SK-N-SH (cell line): ENCODE measurements around the gene SRP54. TPM values are rescaled to one million over a fixed set of nuclear protein-coding genes. Genes with fewer than 3 reads are reported as not detected.

ENCODE experiments used
- CTCF ChIA-PET: fragments of 300-600, 350-600 bp; formaldehyde crosslinking; extraction: SDS; loops from one replicate; lab custom pipeline; 2021; lab: Yijun Ruan, JAX
- POLR2A ChIA-PET: fragments of 350-600 bp; sonication (Branson Sonifier 250); formaldehyde crosslinking; extraction: SDS; loops from one replicate; lab custom pipeline; 2020; ENCODE audit warnings: antibody characterized with exemption, inconsistent platforms; lab: Yijun Ruan, JAX
- DNase-seq: peaks from one replicate; pipeline ENCODE4 v3.0.0; 2012
- H2AFZ ChIP-seq: fragments of 200-600 bp; sonication (generic); 2 replicates; pipeline ENCODE4 v1.8.1; 2016; ENCODE audit warnings: antibody characterized with exemption, mild to moderate bottlenecking, low read depth
- H3F3A ChIP-seq: fragments of 200-600 bp; sonication (generic); replicated peaks from 2 replicates; pipeline ENCODE3; 2016; ENCODE audit warnings: antibody characterized with exemption, mild to moderate bottlenecking; ENCODE audit not compliant: insufficient read depth
- H3K27ac ChIP-seq, 2 experiments: fragments of 200-500 bp in 1 of 2; fragments of 200-600 bp in 1 of 2; sonication (Bioruptor generic) in 1 of 2; sonication (generic), shearing (Covaris generic) in 1 of 2; 2 replicates each; pipeline versions ENCODE4 v1.5.1 to v1.6.1; 2014 to 2016; ENCODE audit warnings: low read depth in 2 of 2, inconsistent platforms in 1 of 2, low read length in 1 of 2, mild to moderate bottlenecking in 1 of 2, mixed read lengths in 1 of 2
- H3K27me3 ChIP-seq: fragments of 200-600 bp; sonication (generic), shearing (Covaris generic); 2 replicates; pipeline ENCODE4 v1.6.1; 2016; ENCODE audit warnings: mixed run types; ENCODE audit not compliant: insufficient read depth
- H3K36me3 ChIP-seq, 2 experiments: fragments of 200-500 bp in 1 of 2; fragments of 200-600 bp in 1 of 2; sonication (Bioruptor generic) in 1 of 2; sonication (generic) in 1 of 2; replicated peaks in 1 of 2; 2 replicates each; pipeline versions ENCODE3 to v1.5.1; 2014 to 2016; ENCODE audit warnings: low read length in 1 of 2, mild to moderate bottlenecking in 1 of 2; ENCODE audit not compliant: insufficient read depth in 2 of 2, control insufficient read depth in 1 of 2
- H3K4me1 ChIP-seq, 2 experiments: fragments of 200-500 bp in 1 of 2; fragments of 200-600 bp in 1 of 2; sonication (Bioruptor generic) in 1 of 2; sonication (generic), shearing (Covaris generic) in 1 of 2; 2 replicates each; pipeline versions ENCODE4 v1.5.1 to v1.6.1; 2014 to 2016; ENCODE audit warnings: low read depth in 1 of 2, low read length in 1 of 2, mixed run types in 1 of 2; ENCODE audit not compliant: insufficient read depth in 2 of 2, control insufficient read depth in 1 of 2
- H3K4me2 ChIP-seq: fragments of 200-600 bp; sonication (generic), shearing (Covaris generic); 2 replicates; pipeline ENCODE4 v1.6.1; 2017; ENCODE audit warnings: mixed run types
- H3K4me3 ChIP-seq, 2 experiments: fragments of 200-500 bp in 1 of 2; fragments of 200-600 bp in 1 of 2; sonication (Bioruptor generic) in 1 of 2; sonication (generic), shearing (Covaris generic) in 1 of 2; 2 replicates each; pipeline versions ENCODE4 v1.5.1 to v1.8.1; 2014 to 2016; ENCODE audit warnings: low read depth in 2 of 2, inconsistent platforms in 1 of 2, low read length in 1 of 2, mild to moderate bottlenecking in 1 of 2, mixed read lengths in 1 of 2, moderate library complexity in 1 of 2
- H3K79me2 ChIP-seq: fragments of 200-600 bp; sonication (generic); 2 replicates; pipeline ENCODE4 v1.8.1; 2017; ENCODE audit warnings: mild to moderate bottlenecking; ENCODE audit not compliant: insufficient read depth
- H3K9ac ChIP-seq: fragments of 200-600 bp; sonication (generic); 2 replicates; pipeline ENCODE4 v1.6.1; 2017; ENCODE audit warnings: mixed run types
- H3K9me2 ChIP-seq: fragments of 200-600 bp; sonication (generic); 2 replicates; pipeline ENCODE4 v1.6.1; 2017; ENCODE audit warnings: mixed run types
- H3K9me3 ChIP-seq: fragments of 200-600 bp; sonication (generic); 2 replicates; pipeline ENCODE4 v1.6.1; 2017; ENCODE audit warnings: mixed run types, mild to moderate bottlenecking, moderate library complexity
- H4K20me1 ChIP-seq: fragments of 200-600 bp; sonication (generic); 2 replicates; pipeline ENCODE4 v1.6.1; 2017; ENCODE audit warnings: mild to moderate bottlenecking, mixed run types; ENCODE audit not compliant: insufficient read depth
- CHD2 ChIP-seq: fragments of 150-350 bp; IDR thresholded peaks from 2 replicates; pipeline ENCODE4 v1.6.1; 2018; ENCODE audit warnings: low read length; ENCODE audit not compliant: partially characterized antibody
- ELF1 ChIP-seq: IDR thresholded peaks from 2 replicates; pipeline ENCODE4 v1.4.0; 2012
- EP300 ChIP-seq, 2 experiments: IDR thresholded peaks; 2 replicates each; pipeline versions ENCODE4 v1.4.0 to v1.6.1; 2012; ENCODE audit warnings: borderline replicate concordance in 1 of 2, low read depth in 1 of 2, low read length in 1 of 2
- JUND ChIP-seq: IDR thresholded peaks from 2 replicates; pipeline ENCODE4 v1.4.0; 2012
- MXI1 ChIP-seq: IDR thresholded peaks from 2 replicates; pipeline ENCODE4 v1.6.1; 2012; ENCODE audit warnings: mild to moderate bottlenecking, low read depth, low read length, improper control_type of control experiment
- POLR2AphosphoS5 ChIP-seq: IDR thresholded peaks from 2 replicates; pipeline ENCODE4 v1.6.1; 2012; ENCODE audit warnings: low read depth, low read length
- RFX5 ChIP-seq: IDR thresholded peaks from 2 replicates; pipeline ENCODE4 v1.6.1; 2012; ENCODE audit warnings: mild to moderate bottlenecking, improper control_type of control experiment, low read length
- RXRA ChIP-seq: IDR thresholded peaks from 2 replicates; pipeline ENCODE4 v1.4.0; 2012; ENCODE audit warnings: low read depth, mild to moderate bottlenecking, borderline replicate concordance
- SMC3 ChIP-seq: IDR thresholded peaks from 2 replicates; pipeline ENCODE4 v1.6.1; 2012; ENCODE audit warnings: low read depth, low read length, improper control_type of control experiment
- TCF12 ChIP-seq: IDR thresholded peaks from 2 replicates; pipeline ENCODE4 v1.4.0; 2012
- WGBS: methylation state at CpG from one replicate; pipeline ENCODE4 v1.1.6; 2017; ENCODE audit warnings: low lambda C conversion rate; 5-methylcytosine and 5-hydroxymethylcytosine counted together
- polyA plus RNA-seq, 3 experiments: library from polyadenylated mRNA; depleted of rRNA; stranded (reverse); fragments of >200 nt; gene quantifications; 2 replicates each; pipeline ENCODE4 v1.2.3, GENCODE V29; 2012
- TF ChIP-seq, protein P1 (sequence below): fragments of 150-350 bp; IDR thresholded peaks from 2 replicates; pipeline ENCODE4 v1.6.1; 2017; ENCODE audit warnings: antibody characterized with exemption, low read length, low read depth, borderline replicate concordance
- TF ChIP-seq, protein P2 (sequence below): IDR thresholded peaks from 2 replicates; pipeline ENCODE4 v1.6.1; 2012; ENCODE audit warnings: mild to moderate bottlenecking, low read depth, low read length, moderate library complexity
- TF ChIP-seq, protein P3 (sequence below): IDR thresholded peaks from 2 replicates; pipeline ENCODE4; 2012

The SRP54 gene
- polyA plus RNA-seq, 1 of the 3 experiments (the other 2 are of a cell fraction), result 39.5 TPM

DNA sequence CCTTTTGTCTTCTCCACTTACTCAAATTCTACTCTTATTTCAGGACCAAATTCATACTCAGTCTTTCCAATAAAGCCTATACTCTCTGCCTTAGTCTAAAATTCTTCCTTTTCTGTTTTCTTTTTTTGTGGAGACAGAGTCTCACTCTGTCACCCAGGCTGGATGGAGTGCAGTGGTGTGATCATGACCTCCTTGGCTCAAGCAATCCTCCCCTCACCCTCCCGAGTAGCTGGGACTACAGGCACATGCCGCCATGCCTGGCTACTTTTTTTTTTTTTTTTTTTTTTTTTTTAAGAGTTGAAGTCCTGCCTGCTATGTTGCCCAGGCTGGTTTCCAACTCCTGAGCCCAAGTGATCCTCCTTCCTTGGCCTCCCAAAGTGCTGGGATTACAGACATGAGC, 11.9 kb downstream of the SRP54 start (continued):
- TF ChIP-seq POLR2AphosphoS5 (no peak), SMC3 (no peak)

DNA sequence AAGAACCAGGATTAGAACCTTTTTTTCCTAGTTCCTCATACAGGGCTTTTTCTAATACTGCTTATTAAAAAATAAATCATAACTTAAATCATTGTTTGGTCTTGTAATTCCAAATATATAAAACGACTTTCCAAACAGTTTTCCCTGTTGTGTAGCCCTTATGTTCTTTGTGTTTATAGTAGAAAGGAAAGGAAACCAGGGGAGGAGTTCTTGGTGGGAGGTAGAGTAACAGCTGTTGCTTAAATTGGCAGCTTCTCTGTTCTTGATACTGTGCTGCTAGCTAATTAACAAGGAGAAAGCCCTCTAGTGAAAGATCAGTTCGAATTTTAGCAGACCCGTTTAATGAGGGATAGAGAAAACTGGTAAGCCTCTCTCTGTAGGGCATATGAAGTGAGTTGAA, 15.0 kb downstream of the SRP54 start:
- ChIA-PET POLR2A (no interaction called here), CTCF (no interaction called here)
- H3K9me3 ChIP-seq, result no peaks in the 10 kb centered on the region
- H2AFZ ChIP-seq, result no peak overlapping the region
- H3K4me3 ChIP-seq, result no peak overlapping the region
- H3K9ac ChIP-seq, result no peak overlapping the region
- H4K20me1 ChIP-seq, result peaks cover 9% of the 10 kb centered on the region; the same call in 1 of the 2 replicates
- no peak overlapping the region for H3K27ac ChIP-seq
- WGBS, result 93% methylated on average over 3 of the region's 3 CpGs
- H3K4me2 ChIP-seq, result no peak overlapping the region
- peaks cover 76% of the 10 kb centered on the region for H3K79me2 ChIP-seq
- no peaks in the 10 kb centered on the region; a peak in 1 of 4 replicates for H3K4me1 ChIP-seq
- peaks cover 24 to 39% of the 10 kb centered on the region in 2 experiments for H3K36me3 ChIP-seq
- H3K27me3 ChIP-seq, result no peaks in the 10 kb centered on the region
- peaks cover 9% of the 10 kb centered on the region for H3F3A ChIP-seq
- no peaks in the 10 kb centered on the region for H3K9me2 ChIP-seq
- TF ChIP-seq POLR2AphosphoS5, result no peak
- TF ChIP-seq TCF12, result no peak
- TF ChIP-seq RXRA, result no peak
- TF ChIP-seq ELF1, result no peak
- TF ChIP-seq, protein P1, sequence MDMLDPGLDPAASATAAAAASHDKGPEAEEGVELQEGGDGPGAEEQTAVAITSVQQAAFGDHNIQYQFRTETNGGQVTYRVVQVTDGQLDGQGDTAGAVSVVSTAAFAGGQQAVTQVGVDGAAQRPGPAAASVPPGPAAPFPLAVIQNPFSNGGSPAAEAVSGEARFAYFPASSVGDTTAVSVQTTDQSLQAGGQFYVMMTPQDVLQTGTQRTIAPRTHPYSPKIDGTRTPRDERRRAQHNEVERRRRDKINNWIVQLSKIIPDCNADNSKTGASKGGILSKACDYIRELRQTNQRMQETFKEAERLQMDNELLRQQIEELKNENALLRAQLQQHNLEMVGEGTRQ, result no peak
- no peak for TF ChIP-seq CHD2
- no peak for TF ChIP-seq JUND
- TF ChIP-seq RFX5, result no peak
- no peak for TF ChIP-seq EP300 (IDR thresholded peaks at IDR 0.05; ENCODE audit: borderline replicate concordance in 1 of 2, low read depth in 1 of 2, low read length in 1 of 2)
- TF ChIP-seq, protein P2, sequence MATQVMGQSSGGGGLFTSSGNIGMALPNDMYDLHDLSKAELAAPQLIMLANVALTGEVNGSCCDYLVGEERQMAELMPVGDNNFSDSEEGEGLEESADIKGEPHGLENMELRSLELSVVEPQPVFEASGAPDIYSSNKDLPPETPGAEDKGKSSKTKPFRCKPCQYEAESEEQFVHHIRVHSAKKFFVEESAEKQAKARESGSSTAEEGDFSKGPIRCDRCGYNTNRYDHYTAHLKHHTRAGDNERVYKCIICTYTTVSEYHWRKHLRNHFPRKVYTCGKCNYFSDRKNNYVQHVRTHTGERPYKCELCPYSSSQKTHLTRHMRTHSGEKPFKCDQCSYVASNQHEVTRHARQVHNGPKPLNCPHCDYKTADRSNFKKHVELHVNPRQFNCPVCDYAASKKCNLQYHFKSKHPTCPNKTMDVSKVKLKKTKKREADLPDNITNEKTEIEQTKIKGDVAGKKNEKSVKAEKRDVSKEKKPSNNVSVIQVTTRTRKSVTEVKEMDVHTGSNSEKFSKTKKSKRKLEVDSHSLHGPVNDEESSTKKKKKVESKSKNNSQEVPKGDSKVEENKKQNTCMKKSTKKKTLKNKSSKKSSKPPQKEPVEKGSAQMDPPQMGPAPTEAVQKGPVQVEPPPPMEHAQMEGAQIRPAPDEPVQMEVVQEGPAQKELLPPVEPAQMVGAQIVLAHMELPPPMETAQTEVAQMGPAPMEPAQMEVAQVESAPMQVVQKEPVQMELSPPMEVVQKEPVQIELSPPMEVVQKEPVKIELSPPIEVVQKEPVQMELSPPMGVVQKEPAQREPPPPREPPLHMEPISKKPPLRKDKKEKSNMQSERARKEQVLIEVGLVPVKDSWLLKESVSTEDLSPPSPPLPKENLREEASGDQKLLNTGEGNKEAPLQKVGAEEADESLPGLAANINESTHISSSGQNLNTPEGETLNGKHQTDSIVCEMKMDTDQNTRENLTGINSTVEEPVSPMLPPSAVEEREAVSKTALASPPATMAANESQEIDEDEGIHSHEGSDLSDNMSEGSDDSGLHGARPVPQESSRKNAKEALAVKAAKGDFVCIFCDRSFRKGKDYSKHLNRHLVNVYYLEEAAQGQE, result no peak
- TF ChIP-seq MXI1, result no peak
- DNase-seq, result no peak

DNA sequence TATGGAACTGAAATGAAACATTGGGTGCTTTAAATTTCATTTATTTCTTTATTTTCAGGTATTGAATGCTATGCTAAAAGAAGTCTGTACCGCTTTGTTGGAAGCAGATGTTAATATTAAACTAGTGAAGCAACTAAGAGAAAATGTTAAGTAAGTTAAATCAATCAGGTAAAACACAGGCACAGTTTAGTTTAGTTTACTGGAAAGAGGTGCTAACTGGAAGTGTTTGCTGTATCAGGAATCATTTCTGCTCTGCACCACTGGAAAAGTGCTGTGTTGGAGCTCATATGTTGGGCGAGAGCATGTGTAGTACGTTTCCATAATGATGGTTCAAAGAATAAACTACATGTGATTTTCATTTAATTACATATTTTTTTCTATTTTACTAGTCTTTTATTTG, 16.7 kb downstream of the SRP54 start:
- Histone ChIP-seq H3K4me2 (no peak overlapping the region), H4K20me1 (peaks cover 7% of the 10 kb centered on the region; the same call in 1 of the 2 replicates), H2AFZ (no peak overlapping the region), H3K4me1 (no peaks in the 10 kb centered on the region; a peak in 1 of 4 replicates), H3K27me3 (no peaks in the 10 kb centered on the region), H3K36me3 (peaks cover 24 to 51% of the 10 kb centered on the region in 2 experiments), H3K79me2 (peaks cover 71% of the 10 kb centered on the region), H3K9ac (no peak overlapping the region), H3K4me3 (no peak overlapping the region), H3F3A (peaks cover 4% of the 10 kb centered on the region), H3K9me2 (no peaks in the 10 kb centered on the region), H3K9me3 (no peaks in the 10 kb centered on the region), H3K27ac (no peak overlapping the region)
- DNase-seq, result no peak
- WGBS, result 98% methylated on average over 3 of the region's 3 CpGs
- ChIA-PET CTCF (no interaction called here), POLR2A (no interaction called here)
- TF ChIP-seq, protein P3, sequence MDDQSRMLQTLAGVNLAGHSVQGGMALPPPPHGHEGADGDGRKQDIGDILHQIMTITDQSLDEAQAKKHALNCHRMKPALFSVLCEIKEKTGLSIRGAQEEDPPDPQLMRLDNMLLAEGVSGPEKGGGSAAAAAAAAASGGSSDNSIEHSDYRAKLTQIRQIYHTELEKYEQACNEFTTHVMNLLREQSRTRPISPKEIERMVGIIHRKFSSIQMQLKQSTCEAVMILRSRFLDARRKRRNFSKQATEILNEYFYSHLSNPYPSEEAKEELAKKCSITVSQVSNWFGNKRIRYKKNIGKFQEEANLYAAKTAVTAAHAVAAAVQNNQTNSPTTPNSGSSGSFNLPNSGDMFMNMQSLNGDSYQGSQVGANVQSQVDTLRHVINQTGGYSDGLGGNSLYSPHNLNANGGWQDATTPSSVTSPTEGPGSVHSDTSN, result no peak
